GM12892 (cell line): ENCODE measurements around the gene DAPK2.

Source experiments
- POLR2A ChIP-seq: IDR thresholded peaks from 2 replicates; pipeline ENCODE4 v1.6.1; 2011; ENCODE audit warnings: low read depth, low read length, control low read depth
- POLR2AphosphoS5 ChIP-seq: IDR thresholded peaks from 2 replicates; pipeline ENCODE4 v1.6.1; 2011; ENCODE audit warnings: low read depth, low read length, control low read depth
- TAF1 ChIP-seq: IDR thresholded peaks from 2 replicates; pipeline ENCODE4 v1.6.1; 2011; ENCODE audit warnings: low read depth, mild to moderate bottlenecking, control low read depth, low read length, borderline replicate concordance

GRCh38 chr15:64009798-64010261 is 36.5 kb downstream of the DAPK2 start:
- TF ChIP-seq POLR2A: no peak
- no peak for TF ChIP-seq POLR2AphosphoS5
- TF ChIP-seq TAF1: no peak
